Smooth muscle cell (in vitro differentiated cells): Measurements from ENCODE around the gene ABCB9. TPM values are rescaled to one million over a fixed set of nuclear protein-coding genes. Genes with fewer than 3 reads are reported as not detected.

Experiments used
- DNase-seq: peaks from one replicate; lab custom pipeline; 2025; ENCODE audit not compliant: unreplicated experiment; lab: John Stamatoyannopoulos, UW
- H2AFZ ChIP-seq: fragments of 200-600 bp; sonication (generic); 2 replicates; pipeline ENCODE4 v1.6.0; 2016; ENCODE audit warnings: antibody characterized with exemption, low read depth, mild to moderate bottlenecking
- H3F3A ChIP-seq: fragments of 200-600 bp; sonication (generic); 2 replicates; pipeline ENCODE4 v1.6.0; 2017; ENCODE audit warnings: antibody characterized with exemption, low read depth
- H3K27ac ChIP-seq: fragments of 200-600 bp; sonication (generic); 2 replicates; pipeline ENCODE4 v1.5.1; 2016; ENCODE audit warnings: low read depth, mild to moderate bottlenecking
- H3K27me3 ChIP-seq: fragments of 200-600 bp; sonication (generic); 2 replicates; pipeline ENCODE4 v1.6.1; 2016; ENCODE audit warnings: low read depth, mild to moderate bottlenecking
- H3K36me3 ChIP-seq: fragments of 200-600 bp; sonication (generic); 2 replicates; pipeline ENCODE4 v1.5.1; 2016; ENCODE audit warnings: low read depth
- H3K4me1 ChIP-seq: fragments of 200-600 bp; sonication (generic); 2 replicates; pipeline ENCODE4 v1.5.1; 2016; ENCODE audit warnings: low read depth
- H3K4me2 ChIP-seq: fragments of 200-600 bp; sonication (generic); 2 replicates; pipeline ENCODE4 v1.6.0; 2016; ENCODE audit warnings: mild to moderate bottlenecking
- H3K4me3 ChIP-seq: fragments of 200-600 bp; sonication (generic); 2 replicates; pipeline ENCODE4 v1.5.1; 2016; ENCODE audit warnings: mild to moderate bottlenecking
- H3K79me2 ChIP-seq: fragments of 200-600 bp; sonication (generic); 2 replicates; pipeline ENCODE4 v1.6.0; 2016; ENCODE audit warnings: low read depth, mild to moderate bottlenecking
- H3K9ac ChIP-seq: fragments of 200-600 bp; sonication (generic); 2 replicates; pipeline ENCODE4 v1.6.0; 2016; ENCODE audit warnings: low read depth
- H3K9me3 ChIP-seq: fragments of 200-600 bp; sonication (generic); replicated peaks from 2 replicates; pipeline ENCODE4 v1.5.1; 2016; ENCODE audit warnings: low read depth
- H4K20me1 ChIP-seq: fragments of 200-600 bp; sonication (generic); 2 replicates; pipeline ENCODE4 v1.6.0; 2016; ENCODE audit warnings: low read depth
- CTCF ChIP-seq: fragments of 200-600 bp; sonication (generic); IDR thresholded peaks from 2 replicates; pipeline ENCODE4 v1.5.1; 2017; ENCODE audit warnings: borderline replicate concordance, mild to moderate bottlenecking, antibody characterized with exemption; ENCODE audit not compliant: insufficient read depth, poor library complexity, severe bottlenecking
- WGBS: methylation state at CpG from one replicate; pipeline ENCODE4 v1.1.7; 2016; ENCODE audit warnings: low lambda C conversion rate; 5-methylcytosine and 5-hydroxymethylcytosine counted together
- polyA plus RNA-seq: library from polyadenylated mRNA; unstranded; fragments of >200 nt; fragmentation: Nextera tagmentation; extraction: Ambion mirVana; gene quantifications from 2 replicates; pipeline ENCODE4 v1.2.1, GENCODE V29; 2016
- total RNA-seq: library from RNA; depleted of rRNA; stranded (reverse); fragments of >200 nt; gene quantifications from 2 replicates; pipeline ENCODE4 v1.2.3, GENCODE V29; 2014

ABCB9 gene
- total and polyA plus RNA-seq, 2 experiments from 2014 or later = 8.0 to 8.2 TPM

- Histone ChIP-seq H3K4me1 (peaks cover 10% of the 10 kb centered on the region), H3K9me3 (no peaks in the 10 kb centered on the region), H3K4me3 (no peak overlapping the region), H3K4me2 (peak overlapping the region; percentile 87), H3F3A (no peaks in the 10 kb centered on the region), H3K9ac (no peak overlapping the region), H3K79me2 (no peaks in the 10 kb centered on the region), H4K20me1 (no peaks in the 10 kb centered on the region), H2AFZ (no peak overlapping the region), H3K27me3 (no peaks in the 10 kb centered on the region), H3K27ac (no peak overlapping the region), H3K36me3 (no peaks in the 10 kb centered on the region)
- no peak for TF ChIP-seq CTCF
- DNase-seq = no peak
- WGBS = 93% methylated on average over 19 of the region's 19 CpGs
Measured at GRCh38 chr12:122964439-122965257, 1.6 kb downstream of the ABCB9 start.

DNA sequence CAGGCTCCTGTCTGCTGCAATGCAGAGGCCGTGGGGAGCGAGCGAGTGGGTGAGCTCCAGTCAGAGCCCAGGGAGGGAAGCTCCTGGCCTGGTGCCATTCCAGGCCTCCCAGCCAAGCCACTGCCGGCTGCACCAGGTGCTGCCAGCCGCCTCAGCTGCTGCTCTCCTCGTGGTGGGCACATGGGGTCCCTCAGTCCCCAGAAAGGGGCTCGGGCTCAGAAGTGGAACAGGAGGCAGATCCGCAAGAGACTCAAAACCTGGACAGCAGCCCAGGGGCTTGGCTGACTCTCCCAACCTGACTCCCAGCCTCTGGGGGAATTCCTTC lies 2.4 kb downstream of the ABCB9 start:
- Histone ChIP-seq H3K4me2 (no peak overlapping the region), H3K36me3 (no peaks in the 10 kb centered on the region), H4K20me1 (no peaks in the 10 kb centered on the region), H3K27me3 (no peaks in the 10 kb centered on the region), H2AFZ (no peak overlapping the region), H3F3A (no peaks in the 10 kb centered on the region), H3K4me3 (no peak overlapping the region), H3K27ac (no peak overlapping the region), H3K9me3 (no peaks in the 10 kb centered on the region), H3K9ac (no peak overlapping the region), H3K79me2 (no peaks in the 10 kb centered on the region), H3K4me1 (peaks cover 10% of the 10 kb centered on the region)
- no peak for DNase-seq
- no peak for TF ChIP-seq CTCF
- WGBS = 82% methylated on average over 8 of the region's 8 CpGs

- no peaks in the 10 kb centered on the region for H3K27me3 ChIP-seq
- 89% methylated on average over 10 of the region's 10 CpGs for WGBS
- no peak for DNase-seq
- no peak overlapping the region for H3K4me2 ChIP-seq
- H4K20me1 ChIP-seq = no peaks in the 10 kb centered on the region
- no peak for TF ChIP-seq CTCF
- H3K27ac ChIP-seq = no peak overlapping the region
- no peaks in the 10 kb centered on the region for H3K9me3 ChIP-seq
- peaks cover 10% of the 10 kb centered on the region for H3K4me1 ChIP-seq
- no peaks in the 10 kb centered on the region for H3F3A ChIP-seq
- no peak overlapping the region for H3K4me3 ChIP-seq
- no peak overlapping the region for H3K9ac ChIP-seq
- H3K79me2 ChIP-seq = no peaks in the 10 kb centered on the region
- H3K36me3 ChIP-seq = no peaks in the 10 kb centered on the region
- no peak overlapping the region for H2AFZ ChIP-seq
Measured at GRCh38 chr12:122961531-122962329, 4.5 kb downstream of the ABCB9 start.
